NCI-H526 (cell line): Measurements from ENCODE around the gene RTP4.

Source experiments
- DNase-seq, 2 experiments: peaks; one replicate each; lab custom pipeline; 2025; lab: John Stamatoyannopoulos, UW

RTP4 gene

DNA sequence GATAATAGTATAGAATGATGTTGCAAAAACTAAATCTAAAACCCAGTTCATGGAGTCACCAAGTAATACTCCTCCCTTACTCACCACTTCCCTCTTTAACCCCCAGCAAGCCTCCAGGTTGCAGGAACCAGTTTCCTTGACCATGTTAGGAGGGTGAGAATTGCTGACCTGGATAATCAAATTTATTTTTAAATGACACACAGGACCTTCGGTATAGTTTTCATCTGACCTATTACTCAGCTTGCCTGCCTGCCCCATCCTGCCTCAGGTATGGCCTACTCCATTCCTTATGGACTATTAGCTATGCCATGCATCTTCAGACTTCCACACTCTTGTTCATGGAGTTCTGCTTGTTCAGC is 883 bp downstream of the RTP4 start:
- no peak for DNase-seq

DNA sequence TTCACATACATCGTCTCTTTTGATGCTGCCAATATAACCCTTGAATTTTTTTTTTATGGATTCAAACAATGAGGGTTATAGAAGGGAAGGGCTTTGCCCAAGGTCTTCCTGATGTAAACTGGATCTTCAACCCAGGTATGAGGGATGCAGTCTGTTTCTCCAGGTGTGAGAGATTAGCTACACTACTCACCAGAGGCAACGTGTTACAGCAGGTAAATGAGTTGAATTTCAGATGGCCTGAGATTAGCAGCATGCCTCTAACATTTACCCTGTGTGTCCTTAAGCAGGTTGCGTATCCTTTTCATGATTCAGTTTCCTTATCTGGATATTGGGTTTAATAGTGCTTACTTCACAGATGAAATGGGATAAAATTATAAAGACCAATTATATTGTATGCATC is 1.9 kb downstream of the RTP4 start:
- DNase-seq, result no peak

DNA sequence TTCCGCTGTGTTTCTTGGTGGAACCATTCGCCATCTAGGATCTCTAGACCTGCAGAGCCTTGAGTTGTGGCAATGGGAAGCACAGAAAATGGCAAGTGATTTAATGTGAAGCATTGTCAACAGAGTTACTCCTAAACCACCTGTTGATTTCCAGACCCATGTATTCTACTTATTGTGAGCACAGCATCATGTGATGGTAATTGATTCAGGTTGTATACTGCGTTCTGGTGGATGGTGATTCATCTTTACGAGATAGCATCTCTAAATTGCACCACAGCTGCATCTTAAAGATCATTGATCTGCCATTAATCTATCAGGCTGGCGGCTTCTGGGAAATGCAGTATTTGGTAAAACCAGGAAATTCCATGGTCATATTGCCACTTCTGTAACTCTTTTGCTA is 7.4 kb downstream of the RTP4 start:
- DNase-seq, result no peak

DNA sequence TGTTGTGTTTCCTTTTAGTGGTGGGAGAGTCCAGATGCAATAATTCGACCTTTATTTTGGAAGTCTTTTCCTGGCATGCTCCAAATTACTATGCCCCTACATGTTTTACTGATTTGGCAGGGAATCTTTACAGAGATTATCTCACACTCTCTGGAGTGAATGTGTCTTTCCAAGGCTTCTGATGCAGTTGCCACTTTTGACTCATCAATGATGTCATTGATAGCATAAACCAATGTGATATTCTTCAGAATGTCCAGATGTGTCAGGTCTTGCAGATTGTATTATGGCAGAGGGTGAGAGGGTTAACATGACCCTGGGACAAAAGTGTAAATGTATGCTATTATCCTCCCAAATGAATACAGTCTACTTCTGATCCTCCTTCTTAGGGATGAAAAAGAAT is 9.7 kb downstream of the RTP4 start:
- DNase-seq, result no peak

DNA sequence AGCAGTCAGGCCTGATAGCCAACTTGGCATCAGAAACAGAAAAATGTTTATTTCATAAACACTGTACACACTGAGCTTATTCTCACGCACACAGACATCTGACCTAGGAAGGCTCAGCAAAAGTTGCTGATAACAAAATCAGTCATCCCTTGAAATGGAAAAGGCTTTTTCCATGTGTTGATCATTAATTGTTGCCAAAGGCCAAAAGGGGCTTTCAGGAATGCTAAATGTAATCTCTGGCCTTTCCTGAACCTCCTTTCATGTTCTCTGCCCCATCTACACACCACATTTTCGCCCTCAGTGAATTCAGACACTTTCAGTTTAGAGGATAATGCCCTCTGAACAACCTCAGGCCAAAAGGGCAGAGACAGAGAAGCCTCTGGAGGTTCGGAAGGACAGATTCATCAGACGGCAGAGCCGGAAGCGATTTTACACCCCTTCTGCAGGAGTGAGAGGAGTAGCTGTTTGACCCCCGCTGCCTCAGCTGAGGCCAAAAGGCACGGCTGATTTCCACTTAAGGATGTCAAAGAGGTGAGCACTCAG is 14.5 kb downstream of the RTP4 start:
- DNase-seq, result no peak

DNA sequence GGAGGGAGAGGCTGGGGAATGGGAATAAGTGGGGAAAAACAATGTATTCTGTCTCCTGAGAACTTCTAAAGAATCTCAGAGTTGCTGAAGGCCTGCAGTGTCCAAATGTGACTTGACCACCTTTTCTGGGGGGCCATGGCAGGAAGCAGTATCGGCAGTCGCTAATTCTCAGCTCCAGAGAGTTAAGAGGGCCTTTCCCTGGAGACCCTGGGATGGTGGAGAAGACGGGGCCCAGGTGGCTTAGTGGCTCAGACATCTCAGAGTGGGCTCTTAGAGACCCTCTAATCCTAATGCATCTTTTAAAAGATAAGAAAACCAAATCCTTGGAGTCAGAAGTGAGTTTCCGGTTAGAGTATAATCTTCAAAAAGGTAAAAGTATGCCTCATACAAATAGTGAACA is 15.1 kb downstream of the RTP4 start:
- no peak for DNase-seq

DNA sequence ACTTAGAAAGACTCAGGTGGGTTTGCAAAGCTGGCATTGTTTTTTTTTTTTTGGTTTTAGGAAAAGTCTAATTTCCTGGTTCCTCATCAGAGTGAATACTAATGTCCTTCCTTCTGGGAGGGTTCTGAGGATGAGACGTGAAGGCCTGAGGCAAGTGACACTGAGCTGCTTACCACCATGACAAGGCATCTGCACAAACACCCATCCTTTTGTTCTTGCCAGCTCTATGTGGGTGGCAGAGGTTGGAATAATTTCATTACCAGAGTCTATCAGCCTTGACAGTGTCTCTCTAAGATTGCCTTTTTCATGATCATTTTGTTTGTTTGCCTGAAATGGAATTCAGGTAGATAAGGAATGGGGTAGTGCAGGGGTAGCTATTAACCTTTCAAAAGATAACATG is 17.1 kb downstream of the RTP4 start:
- no peak for DNase-seq

DNA sequence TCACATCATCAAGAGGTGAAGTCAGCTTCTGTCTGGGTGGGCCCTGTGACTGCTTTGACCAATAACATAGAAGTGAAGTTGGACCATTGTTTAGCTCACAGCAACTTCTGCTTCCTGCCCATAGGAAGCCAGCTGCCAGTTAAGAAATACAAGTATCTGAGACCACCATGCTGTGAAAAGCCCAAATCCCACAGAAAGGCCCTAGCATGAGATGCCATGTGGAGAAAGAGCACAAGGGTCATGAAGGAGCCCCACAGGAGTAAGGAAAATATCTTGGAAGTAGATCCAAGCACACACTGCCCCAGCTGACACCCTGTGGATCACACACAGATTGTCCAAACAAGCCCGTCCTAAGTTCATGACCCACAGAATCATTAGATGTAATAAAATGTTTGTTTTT is 28.5 kb downstream of the RTP4 start:
- no peak for DNase-seq

DNA sequence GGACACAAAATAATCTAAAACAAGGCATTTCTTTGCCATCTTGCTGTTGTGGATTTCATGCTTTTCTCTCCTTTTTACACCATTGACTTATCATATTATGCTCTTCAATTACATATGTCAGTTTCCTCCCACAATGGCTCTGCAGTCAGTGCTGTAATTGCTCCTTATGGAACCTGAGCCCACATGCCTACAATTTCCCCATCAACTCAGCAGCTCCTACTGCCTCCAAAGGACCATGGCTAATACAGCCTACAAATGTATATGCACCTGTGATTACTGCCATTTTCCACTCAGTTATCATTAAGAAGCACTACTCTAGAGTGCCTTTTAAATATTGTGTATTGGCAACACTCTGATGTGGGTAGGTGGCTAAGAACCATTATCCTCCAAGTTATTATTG is 30.8 kb downstream of the RTP4 start:
- DNase-seq, result no peak

DNA sequence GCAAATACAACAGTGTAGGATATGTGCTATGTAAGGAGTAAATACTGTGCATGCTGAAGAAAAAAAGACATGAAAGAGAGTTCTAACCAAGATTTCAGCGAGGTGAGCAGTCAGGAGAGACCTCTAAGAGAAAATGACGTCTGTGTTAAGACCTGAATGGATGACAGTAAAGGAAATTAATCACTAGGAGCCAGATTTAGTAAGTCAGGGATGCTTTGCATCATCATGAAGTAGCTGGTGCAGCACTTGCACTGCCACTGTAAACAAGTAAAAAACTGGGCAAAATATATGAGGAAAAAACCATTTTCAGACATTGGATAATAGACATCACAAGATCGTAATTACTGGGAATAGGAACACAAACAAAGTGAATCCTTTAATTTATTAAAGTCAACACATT is 32.6 kb downstream of the RTP4 start:
- DNase-seq, result no peak

DNA sequence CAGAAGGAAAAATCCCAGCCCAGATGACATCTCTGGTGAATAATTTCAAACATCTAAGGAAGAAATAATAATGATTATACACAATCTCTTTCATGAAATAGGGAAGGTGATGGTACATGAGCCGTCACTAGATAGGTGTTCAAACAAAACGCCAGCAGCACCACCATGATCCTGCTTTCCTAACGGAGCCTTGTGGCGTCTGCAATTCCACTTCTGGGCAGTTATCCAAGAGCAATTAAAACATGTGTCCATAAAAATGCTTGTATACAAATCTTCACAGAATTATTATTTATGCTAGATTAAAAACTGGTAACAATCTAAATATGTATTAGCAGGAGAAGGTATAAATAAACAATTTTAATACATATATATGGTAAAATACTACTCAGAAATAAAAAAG is 33.7 kb downstream of the RTP4 start:
- no peak for DNase-seq

DNA sequence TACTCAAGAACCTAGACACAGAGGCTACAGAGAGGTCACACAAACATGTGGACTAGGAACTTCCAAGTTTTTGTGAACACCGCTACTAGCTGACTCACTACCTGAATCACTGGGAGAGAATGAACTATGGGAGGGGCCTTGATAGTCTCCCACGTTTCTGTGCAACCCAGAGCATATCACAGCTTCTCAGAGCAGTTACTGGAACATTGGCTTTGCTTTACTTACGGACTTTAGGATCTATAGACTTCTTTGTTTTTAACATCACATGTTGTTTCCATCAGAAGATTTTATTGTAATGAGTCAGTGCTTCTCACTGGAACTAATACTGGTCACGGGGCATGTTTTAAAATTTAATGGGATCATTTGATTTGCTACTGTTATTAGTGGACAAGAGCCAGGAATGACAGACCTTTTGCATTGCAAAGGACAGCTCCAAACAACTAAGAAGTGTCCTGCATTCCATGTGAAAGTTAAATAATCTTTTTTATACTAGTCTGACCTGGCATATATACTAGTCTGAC is 35.6 kb downstream of the RTP4 start:
- DNase-seq, result no peak

DNA sequence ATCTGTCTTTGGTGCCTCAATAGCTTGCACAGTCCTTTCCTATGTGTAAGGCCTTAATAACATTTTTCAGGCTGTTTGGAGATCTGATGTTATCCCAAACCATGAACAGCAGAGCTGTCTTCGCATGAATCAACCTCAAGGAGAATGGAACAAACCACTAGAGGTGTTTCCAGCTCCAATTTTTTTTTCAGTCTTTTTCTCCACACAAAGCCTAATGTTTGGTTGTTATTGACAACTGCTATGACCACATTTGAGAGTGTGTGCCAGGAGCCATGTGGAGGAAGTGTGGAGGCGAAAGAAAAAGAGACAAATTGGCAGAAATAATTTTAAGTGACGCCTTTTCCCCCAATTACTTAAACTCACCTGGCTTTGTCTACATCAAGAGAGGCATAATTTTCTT is 38.7 kb downstream of the RTP4 start:
- DNase-seq, result no peak

DNA sequence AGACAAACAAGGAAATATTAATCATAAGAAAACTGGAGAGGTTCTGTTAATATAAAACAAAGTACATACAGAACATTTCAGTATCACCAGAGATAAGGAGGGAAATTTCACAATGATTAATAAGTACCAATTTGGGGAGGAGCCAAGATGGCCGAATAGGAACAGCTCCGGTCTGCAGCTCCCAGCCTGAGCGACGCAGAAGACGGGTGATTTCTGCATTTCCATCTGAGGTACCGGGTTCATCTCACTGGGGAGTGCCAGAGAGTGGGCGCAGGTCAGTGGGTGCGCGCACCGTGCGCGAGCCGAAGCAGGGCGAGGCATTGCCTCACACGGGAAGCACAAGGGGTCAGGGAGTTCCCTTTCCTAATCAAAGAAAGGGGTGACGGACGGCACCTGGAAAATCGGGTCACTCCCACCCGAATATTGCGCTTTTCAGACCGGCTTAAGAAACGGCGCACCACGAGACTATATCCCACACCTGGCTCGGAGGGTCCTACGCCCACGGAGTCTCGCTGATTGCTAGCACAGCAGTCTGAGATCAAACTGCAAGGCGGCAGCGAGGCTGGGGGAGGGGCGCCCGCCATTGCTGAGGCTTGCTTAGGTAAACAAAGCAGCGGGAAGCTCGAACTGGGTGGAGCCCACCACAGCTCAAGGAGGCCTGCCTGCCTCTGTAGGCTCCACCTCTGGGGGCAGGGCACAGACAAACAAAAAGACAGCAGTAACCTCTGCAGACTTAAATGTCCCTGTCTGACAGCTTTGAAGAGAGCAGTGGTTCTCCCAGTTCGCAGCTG is 44.0 kb downstream of the RTP4 start:
- peak; percentile 18 to 57 for DNase-seq
